Middle frontal gyrus (tissue), 1 donor: Measurements from ENCODE around the gene FLOT2.
"Not testable (repeated sequence)": the region's sequence is repeated elsewhere in the genome, so short reads cannot be mapped to it uniquely, and the experiment has no call there.

Source experiments
- DNase-seq: peaks from one replicate; pipeline ENCODE4 v3.0.0-alpha.2; 2015; ENCODE audit warnings: low spot score; ENCODE audit errors: extremely low spot score

The FLOT2 gene

GRCh38 chr17:28895794-28896447 lies 1.6 kb downstream of the FLOT2 start:
- DNase-seq: no peak

GRCh38 chr17:28893248-28894183 lies 4.0 kb downstream of the FLOT2 start:
- DNase-seq: not testable (repeated sequence)

GRCh38 chr17:28892024-28892423 lies 5.5 kb downstream of the FLOT2 start:
- DNase-seq: no peak

- DNase-seq: no peak
Observed at GRCh38 chr17:28891201-28891600, 6.3 kb downstream of the FLOT2 start.

- DNase-seq: no peak
Observed at GRCh38 chr17:28889996-28890395, 7.5 kb downstream of the FLOT2 start.

GRCh38 chr17:28888832-28889231 lies 8.7 kb downstream of the FLOT2 start:
- no peak for DNase-seq

- DNase-seq: no peak
Observed at GRCh38 chr17:28887871-28888471, 9.6 kb downstream of the FLOT2 start.

GRCh38 chr17:28885951-28886350 lies 11.6 kb downstream of the FLOT2 start:
- DNase-seq: no peak

GRCh38 chr17:28885363-28885762 lies 12.2 kb downstream of the FLOT2 start:
- DNase-seq: no peak

GRCh38 chr17:28883967-28884702 lies 13.4 kb downstream of the FLOT2 start:
- no peak for DNase-seq

- no peak for DNase-seq
Observed at GRCh38 chr17:28882154-28882895, 15.2 kb downstream of the FLOT2 start.

- DNase-seq: no peak
Observed at GRCh38 chr17:28881533-28882056, 15.9 kb downstream of the FLOT2 start.

GRCh38 chr17:28880572-28880945 lies 17.0 kb downstream of the FLOT2 start:
- no peak for DNase-seq

- no peak for DNase-seq
Observed at GRCh38 chr17:28879886-28880571, 17.5 kb downstream of the FLOT2 start.

- DNase-seq: no peak
Observed at GRCh38 chr17:28878981-28879380, 18.6 kb downstream of the FLOT2 start.

GRCh38 chr17:28878158-28878910 lies 19.2 kb downstream of the FLOT2 start:
- no peak for DNase-seq

- not testable (repeated sequence) for DNase-seq
Observed at GRCh38 chr17:28877150-28877711, 20.3 kb downstream of the FLOT2 start.

GRCh38 chr17:28875848-28876550 lies 21.5 kb downstream of the FLOT2 start:
- no peak for DNase-seq
